NCI-H748 treated with DMSO at 0.1 percent for 48 hours (cell line): Measurements from ENCODE around the gene NCOA3.

Experiments used
- DNase-seq: peaks from one replicate; lab custom pipeline; 2025; lab: John Stamatoyannopoulos, UW

Gene NCOA3

DNA sequence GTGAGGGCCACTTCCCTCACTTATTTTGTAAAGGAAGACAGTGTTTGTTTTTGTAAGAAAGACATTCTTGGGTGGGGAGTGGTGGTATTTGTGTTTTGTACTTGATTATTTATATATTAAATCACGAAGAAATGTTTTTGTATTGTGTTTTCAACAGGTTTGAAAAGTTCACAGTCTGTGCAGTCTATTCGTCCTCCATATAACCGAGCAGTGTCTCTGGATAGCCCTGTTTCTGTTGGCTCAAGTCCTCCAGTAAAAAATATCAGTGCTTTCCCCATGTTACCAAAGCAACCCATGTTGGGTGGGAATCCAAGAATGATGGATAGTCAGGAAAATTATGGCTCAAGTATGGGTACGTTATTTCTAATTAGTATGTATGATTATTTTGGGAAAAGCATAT lies 137.2 kb downstream of the NCOA3 start:
- DNase-seq = no peak

DNA sequence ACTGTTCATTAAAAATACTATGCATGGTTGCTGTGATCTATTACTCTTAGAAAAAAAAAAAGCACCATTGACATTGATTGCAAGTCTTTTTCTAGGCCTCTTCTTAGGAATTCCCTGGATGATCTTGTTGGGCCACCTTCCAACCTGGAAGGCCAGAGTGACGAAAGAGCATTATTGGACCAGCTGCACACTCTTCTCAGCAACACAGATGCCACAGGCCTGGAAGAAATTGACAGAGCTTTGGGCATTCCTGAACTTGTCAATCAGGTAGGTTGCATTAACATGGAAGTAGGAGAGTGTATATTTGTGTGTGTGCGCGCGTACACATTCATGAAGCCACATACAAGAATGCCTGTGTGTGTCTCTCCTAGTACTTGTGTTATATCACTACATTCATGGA lies 140.4 kb downstream of the NCOA3 start:
- no peak for DNase-seq

DNA sequence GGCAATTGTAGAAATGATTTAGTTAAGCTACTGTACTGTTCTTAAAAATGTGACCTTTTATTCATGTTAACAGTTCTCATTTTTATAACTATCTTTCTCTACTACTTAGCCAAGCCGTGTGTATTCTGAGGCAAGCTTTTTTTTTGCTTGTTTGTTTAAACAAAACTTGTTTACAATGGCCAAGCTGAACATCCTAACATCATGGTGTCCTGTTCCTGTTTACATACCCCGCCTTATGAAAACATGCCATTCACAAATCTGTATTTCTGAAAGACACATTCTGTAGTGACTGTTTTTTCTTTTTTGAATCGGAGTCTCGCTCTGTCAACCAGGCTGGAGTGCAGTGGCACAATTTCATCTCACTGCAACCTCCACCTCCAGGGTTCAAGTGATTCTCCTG lies 140.9 kb downstream of the NCOA3 start:
- DNase-seq = no peak

DNA sequence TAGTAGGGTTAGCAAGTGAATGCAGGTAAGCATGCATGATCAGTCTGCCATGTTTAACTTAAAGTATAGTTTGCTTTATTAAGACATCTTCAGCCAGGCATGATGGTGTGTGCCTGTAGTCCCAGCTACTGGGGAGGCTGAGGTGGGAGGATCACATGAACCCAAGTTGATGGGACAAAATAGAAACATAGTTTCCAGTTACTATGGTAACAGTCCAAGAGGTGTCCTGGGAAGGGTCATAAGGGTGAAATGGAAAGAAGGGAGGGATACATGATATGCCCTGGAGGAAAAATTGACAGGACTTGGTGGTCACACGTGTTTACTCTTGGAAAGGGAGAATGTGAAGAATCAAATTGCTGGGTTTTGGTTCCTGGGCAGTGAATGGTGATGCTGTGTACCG lies 143.9 kb downstream of the NCOA3 start:
- no peak for DNase-seq

DNA sequence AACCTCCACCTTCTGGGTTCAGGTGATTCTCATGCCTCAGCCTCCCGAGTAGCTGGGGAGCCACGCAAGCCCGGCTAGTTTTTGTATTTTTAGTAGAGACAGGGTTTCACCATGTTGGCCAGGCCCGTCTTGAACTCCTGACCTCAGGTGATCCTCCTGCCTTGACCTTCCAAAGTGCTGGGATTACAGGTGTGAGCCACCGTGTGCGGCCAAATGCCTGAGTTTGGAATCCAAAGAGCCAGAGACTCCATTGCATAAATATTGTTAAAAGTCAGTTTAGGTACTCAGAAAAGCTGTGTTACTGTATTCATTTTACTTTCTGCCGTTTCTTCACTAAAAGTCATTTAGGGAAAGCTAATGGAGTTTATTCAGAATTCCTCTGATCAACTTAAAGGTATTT lies 146.3 kb downstream of the NCOA3 start:
- no peak for DNase-seq

DNA sequence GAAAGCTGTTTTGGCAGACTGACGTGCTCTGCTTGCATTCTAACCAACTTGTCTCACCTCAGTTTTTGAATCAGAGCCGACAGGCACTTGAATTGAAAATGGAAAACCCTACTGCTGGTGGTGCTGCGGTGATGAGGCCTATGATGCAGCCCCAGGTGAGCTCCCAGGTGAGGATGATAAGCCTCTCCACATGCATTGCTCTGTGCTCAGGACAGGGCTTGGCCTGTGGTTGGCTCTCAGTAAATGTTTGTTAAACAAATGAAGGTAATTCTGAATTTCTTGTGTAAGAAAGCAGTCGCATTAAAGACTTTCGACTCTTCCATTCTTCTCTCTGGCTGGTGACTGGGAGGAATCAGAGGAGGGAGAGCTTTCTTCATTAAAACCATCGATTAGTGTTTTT lies 147.3 kb downstream of the NCOA3 start:
- no peak for DNase-seq

DNA sequence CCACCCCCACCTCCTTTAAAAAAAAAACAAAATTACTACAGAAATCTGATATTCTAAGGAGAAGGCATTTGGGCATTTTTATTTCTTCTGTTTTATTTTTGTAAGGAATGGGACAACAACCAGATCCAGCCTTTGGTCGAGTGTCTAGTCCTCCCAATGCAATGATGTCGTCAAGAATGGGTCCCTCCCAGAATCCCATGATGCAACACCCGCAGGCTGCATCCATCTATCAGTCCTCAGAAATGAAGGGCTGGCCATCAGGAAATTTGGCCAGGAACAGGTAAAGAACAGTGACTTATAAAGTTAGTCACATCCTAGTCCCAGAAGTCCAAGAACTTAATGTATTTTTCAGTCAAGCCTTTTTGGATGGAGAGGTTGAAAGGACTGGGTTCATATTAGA lies 150.6 kb downstream of the NCOA3 start:
- no peak for DNase-seq

DNA sequence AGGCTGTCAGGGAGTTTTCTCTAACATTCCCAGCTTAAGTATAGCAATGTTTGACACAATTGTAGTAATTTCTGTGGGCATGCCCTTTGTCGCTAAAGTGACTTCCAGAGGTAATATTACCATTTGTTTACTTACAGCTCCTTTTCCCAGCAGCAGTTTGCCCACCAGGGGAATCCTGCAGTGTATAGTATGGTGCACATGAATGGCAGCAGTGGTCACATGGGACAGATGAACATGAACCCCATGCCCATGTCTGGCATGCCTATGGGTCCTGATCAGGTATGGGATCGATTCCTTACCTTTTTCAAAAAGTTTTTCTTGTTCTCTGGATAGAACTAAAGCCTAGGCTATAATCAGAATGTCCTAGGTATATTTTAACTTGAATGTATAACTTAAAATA lies 151.1 kb downstream of the NCOA3 start:
- DNase-seq = no peak

DNA sequence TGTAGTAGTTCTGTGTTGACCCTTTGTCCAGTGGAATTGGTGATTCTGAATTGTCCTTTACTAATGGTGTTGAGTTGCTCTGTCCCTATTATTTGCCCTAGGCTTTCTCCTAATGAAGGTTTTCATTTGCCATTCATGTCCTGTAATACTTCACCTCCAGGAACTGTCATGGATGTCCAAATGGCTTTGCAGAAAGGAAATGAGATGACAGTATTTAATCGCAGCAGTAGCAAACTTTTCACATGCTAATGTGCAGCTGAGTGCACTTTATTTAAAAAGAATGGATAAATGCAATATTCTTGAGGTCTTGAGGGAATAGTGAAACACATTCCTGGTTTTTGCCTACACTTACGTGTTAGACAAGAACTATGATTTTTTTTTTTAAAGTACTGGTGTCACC lies 152.2 kb downstream of the NCOA3 start:
- DNase-seq = no peak

DNA sequence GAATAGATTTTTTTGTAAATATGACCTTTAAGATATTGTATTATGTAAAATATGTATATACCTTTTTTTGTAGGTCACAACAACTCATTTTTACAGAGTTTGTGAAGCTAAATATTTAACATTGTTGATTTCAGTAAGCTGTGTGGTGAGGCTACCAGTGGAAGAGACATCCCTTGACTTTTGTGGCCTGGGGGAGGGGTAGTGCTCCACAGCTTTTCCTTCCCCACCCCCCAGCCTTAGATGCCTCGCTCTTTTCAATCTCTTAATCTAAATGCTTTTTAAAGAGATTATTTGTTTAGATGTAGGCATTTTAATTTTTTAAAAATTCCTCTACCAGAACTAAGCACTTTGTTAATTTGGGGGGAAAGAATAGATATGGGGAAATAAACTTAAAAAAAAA lies 152.7 kb downstream of the NCOA3 start:
- no peak for DNase-seq

DNA sequence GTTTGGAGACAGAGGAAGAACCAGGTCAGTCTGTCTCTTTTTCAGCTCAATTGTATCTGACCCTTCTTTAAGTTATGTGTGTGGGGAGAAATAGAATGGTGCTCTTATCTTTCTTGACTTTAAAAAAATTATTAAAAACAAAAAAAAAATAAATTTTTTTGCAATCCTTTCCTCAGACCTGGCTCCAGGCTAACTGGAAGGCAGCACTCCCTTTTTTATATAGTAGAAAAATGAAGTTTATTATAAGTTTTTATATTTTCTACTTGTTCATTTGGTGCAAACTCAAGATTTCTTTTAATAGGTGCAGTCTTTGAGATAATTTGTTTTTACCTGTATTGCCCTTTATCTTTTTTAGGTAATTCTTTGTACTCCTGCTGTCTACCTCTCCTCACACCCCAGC lies 153.9 kb downstream of the NCOA3 start:
- DNase-seq = no peak

DNA sequence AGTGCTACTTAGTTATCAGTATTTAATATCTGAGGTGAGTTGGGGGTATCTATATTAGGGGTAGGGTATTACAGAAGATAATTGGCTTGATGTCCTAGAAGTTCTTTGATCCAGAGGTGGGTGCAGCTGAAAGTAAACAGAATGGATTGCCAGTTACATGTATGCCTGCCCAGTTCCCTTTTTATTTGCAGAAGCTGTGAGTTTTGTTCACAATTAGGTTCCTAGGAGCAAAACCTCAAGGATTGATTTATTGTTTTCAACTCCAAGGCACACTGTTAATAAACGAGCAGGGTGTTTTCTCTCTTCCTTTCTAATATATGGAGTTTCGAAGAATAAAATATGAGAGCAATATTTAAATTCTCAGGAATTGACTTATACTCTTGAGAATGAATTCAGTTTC lies 154.6 kb downstream of the NCOA3 start:
- DNase-seq = no peak

DNA sequence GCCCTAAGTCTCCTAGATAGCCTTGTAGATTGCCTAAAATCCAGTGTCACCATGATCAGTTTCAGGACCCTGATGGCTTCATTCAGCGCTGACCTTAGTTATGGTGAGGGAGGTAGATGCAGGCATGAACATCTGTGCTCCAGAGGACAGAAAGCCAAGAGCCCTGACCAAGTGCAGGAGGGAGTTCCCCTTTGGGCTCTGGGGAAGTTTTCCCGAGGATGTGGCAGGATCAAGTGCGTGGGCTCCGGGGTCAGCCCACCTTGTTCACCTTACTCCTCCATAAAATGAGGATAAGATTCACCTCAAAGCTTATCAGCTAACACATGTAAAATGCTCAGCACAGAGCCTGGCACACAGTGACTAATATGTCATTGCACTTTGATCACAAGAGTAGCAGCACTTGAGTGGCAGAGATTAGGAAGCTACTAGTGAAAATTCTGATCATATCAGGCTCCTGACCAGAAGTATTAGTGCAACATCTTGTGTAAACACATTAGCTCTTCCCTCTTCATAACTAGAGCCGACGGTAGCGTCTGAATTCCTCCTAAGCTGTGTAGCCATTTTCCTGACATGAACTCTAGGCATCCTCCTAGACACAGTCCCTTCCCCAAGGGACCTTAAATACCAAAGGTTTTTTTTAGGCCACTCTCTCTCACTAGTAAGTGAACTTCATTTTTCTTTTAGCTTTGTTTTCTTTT lies 158.4 kb downstream of the NCOA3 start:
- DNase-seq = no peak

DNA sequence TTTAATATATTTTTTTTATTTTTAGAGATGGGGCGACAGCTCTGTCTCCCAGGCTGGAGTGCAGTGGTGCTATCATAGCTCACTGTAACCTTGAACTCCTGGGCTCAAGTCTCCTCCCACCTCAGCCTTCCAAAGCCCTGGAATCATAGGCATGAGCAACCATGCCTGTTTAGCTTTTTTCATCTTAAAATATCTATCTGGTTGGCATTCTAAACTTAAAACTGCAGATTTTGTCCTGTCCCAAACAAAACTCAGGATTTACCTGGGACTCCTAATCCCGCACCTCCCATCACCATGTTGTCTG lies 158.9 kb downstream of the NCOA3 start:
- DNase-seq = no peak

DNA sequence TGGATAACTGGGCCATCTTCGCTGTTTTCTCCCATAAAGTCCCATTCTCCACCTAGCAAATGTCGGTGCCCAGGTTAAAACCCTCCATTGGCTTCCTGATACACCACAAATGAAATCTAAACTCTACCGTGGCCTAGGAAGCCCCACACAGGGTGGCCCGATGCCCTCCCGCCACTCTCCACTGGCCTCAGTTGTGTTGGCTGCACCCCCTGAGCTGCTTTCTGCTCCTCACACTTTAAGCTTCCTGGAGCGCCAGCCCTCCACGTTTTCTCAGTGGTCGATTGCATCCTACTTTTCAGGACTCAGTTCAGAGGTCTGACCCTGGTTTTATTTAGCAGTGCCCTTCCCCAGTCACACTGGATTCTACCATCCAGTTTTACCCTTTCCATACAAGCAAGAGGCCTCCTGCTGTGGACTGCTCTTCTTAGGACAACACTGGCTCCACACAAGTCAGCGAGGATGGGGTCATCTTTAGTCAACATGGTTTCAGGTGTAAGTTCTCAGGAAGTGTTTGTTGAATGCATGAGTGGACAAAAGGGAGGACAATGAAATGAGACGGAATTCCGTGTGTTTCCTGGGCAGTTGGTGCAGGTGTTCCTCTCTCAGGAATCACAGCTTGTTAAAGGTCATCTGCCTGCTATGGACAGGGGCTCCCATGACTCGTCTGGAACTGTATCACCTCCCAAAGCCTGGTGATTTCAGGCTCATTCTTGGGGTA lies 159.5 kb downstream of the NCOA3 start:
- no peak for DNase-seq

DNA sequence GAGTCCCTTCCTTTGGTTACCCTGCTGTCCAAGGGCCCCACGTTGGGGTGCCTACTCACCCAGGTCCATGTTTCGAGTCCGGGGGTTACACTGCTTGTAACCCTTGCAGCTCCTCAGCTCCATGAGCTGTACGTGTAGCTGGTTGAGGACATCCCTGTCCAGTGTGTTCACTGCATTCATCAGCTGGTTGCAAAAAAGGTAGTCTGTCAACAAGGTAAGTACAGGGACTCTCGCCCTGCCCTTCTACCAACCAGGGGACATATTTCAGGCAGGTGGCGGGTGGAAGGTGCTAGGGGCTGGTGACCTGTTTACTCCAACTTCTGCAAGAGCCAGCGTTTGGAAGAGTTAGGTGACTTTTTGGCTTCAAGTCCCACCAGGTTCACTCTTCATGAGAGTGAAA lies 160.0 kb downstream of the NCOA3 start:
- DNase-seq = no peak

DNA sequence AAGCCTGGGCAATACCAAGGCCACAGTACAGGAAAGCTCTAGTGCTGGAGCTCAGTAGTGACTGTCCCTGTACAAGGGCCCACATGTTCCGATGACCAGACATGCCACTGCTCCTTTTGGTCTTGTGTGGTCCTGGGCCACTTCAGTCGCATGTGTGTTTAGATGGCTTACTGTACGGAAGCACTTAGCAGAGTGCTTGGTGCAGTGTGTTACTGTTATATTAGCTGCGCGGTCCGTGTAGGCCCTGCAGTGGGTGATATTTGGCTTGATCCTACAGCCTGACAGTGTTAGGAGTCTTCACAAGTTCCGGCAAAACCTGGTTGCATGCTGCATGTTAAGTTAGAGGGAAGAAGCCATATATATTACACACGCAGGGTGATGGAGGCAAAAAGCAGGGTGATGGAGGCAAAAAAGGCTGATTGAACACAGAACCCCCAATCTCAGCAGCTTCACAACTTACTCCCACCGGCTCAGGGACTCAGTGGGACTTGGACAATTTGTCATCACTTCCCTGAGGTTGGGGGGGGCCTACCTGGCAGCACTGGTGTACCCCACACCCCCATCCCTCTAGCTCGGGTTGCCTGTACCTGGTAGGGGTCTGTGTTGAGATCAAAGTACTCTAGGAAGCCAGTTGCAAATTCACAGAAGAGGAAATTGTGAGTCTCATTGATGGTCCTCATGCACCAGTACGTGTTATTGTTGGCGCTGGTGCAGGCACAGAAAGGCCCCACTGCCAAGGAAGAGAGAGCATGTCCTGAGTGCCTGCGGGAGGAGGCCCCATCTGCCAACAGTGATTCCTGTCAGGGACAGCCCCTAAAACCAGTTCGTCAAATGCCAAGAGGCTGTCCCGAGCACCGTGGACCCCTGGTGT lies 161.0 kb downstream of the NCOA3 start:
- no peak for DNase-seq

DNA sequence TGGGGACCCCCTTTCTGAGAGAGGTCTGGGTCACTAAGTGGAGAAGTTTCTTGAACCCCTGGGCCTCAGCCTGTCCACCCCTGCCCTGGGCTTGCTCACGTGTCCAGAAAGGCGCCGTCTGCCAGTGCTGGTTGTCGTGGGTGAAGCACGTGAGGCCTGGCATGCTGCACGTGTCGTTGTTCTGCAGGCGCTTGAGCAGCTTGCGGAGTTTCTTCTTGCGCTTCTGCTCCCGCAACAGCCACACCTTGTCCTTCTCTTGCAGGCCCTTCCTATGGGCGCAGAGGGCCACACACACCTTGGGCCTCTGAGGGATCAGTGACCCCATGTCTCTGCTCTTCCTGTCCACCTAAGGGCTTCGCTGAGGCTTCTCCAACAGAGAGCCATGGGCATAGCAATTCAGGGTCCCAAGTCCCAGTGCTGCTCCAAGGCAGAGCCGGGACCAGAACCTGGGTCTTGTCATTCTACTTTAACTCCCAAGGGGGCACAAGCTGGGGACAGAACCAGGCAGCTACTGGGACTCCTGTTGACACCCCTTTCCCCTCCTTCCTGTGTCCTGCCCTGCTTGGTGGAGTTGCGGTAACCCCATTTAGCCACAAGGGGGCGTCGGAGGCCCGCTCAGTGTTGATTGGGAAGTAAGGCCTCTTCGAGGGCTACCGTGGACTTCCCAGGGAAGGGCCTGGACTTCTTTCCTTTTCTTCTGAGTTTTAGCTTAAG lies 161.8 kb downstream of the NCOA3 start:
- no peak for DNase-seq

DNA sequence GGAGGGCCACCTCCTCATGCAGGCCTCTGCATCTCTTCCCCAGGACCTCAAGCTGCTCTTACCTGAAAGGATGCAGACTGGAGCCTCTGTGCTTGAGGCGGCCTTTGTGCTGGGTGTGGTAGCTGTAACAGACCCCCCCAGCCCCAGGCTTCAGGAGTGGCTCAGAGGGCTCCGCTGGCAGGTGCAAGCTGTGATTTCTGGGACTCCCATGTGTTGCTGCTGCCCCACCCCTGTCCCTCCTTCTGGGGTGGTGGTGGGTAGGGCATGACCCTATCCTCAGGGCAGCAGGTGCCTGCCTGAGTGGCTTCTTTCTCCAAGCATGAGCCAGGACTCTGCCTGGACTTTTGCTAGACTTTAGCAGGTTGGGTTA lies 162.4 kb downstream of the NCOA3 start:
- no peak for DNase-seq

DNA sequence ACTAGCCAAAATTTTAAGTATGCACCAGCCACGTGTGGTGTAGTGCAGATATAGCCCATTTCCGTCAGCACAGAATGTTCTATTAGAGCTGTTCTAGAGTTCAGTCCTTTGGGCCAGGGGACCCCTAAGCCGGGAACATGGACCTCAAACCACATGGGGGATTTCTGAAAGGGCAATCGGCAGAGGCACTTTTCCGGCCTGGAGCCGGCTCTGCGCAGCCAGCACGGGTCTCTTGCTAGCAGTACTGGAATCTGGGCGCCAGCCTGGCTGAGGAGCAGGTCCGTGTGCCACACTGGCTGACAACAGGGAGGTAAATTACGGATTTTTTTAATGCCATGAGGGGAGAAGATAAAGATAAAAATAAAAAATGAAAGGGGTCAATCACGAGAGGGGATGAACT lies 163.1 kb downstream of the NCOA3 start:
- DNase-seq = no peak

DNA sequence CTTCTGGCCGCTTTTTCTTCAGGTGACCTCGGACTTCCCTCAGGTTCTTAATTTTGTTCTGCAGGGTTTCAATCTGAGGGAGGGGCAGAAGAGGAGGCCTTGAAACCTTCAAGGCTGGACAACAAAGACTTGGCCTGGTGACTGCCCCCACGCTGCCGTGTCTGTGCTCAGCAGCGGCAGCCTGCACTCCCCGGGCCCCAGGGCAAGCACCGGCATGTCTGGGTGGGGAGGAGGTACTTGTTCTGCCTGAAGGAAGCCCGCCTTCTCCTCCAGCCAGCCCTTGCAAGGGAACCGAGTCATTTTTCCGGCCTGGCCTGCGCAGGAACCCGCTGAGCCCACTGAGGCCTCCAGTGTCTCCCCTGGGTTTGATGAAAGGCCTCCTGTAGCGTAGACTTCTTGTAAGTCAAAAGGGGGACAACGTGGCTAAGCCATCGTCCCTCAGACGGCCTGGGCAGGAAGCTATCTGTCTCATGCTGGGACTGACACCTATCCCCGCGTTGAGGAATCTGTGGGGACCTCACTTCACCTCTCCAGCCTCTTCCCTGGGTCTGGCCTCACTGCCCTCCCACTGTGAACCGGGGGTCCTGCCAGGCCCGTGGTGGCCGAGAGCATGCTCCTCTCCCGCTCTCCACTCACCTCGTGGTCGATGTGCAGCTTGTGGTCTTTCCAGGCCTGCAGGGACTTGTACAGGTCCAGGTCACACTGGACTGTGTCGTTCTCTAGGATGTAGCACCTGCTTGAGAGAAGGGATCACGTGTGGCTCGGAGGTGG lies 163.7 kb downstream of the NCOA3 start:
- no peak for DNase-seq

DNA sequence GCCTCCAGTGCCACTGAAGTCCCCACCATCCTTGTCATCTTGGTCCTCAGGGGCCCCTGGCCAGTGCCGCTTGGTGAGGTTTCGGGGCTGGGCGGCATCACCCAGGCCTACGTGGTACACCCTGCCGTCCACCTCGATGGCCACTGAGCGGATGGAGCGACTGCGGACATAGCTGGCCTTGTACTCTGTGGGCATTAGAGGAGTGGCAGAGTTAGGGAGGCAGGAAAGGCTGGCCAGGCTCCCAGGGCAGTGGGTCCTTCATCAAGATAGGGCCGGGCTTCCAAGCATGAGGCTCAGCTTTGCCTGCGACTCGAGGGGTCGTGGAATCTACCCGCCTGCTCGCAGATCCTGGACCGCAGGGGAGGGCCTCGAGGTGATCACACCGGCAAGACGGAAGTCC lies 164.6 kb downstream of the NCOA3 start:
- no peak for DNase-seq
